Measurements from ENCODE around the gene CEP192. TPM values are rescaled to one million over a fixed set of nuclear protein-coding genes. Genes with fewer than 3 reads are reported as not detected.

The CEP192 gene
- total and polyA plus RNA-seq, 2 donors (not counting 1 experiment from before 2014, with no cell fraction given), result 39.3 to 47.3 TPM

GRCh38 chr18:12990641-12990966 is 558 bp upstream of the CEP192 start:
- Histone ChIP-seq H3K79me2 (ENCODE audit: control insufficient read depth, insufficient read depth, low read length) (peaks cover 44% of the 10 kb centered on the region), H3K27me3 (replicated peaks in 1 of 4; ENCODE audit: control extremely low read depth in 1 of 4, control insufficient read depth in 3 of 4, insufficient read depth in 4 of 4, low read length in 3 of 4) (no peaks in the 10 kb centered on the region), H3K4me1 (ENCODE audit: control insufficient read depth in 2 of 2, insufficient read depth in 2 of 2, low read length in 2 of 2) (peaks cover 19 to 25% of the 10 kb centered on the region in 2 donors), H4K20me1 (ENCODE audit: control insufficient read depth, insufficient read depth, low read length, poor library complexity, severe bottlenecking) (peaks cover 30% of the 10 kb centered on the region), H2AFZ (ENCODE audit: insufficient read depth, low read depth, low read length, poor library complexity, severe bottlenecking) (peak overlapping the region; percentile 97), H3K36me3 (replicated peaks in 1 of 2; ENCODE audit: control extremely low read depth in 1 of 2, control insufficient read depth in 1 of 2, extremely low read depth in 1 of 2, insufficient read depth in 2 of 2, low read length in 1 of 2) (peaks cover 0 to 8% of the 10 kb centered on the region in 2 experiments), H3K27ac (ENCODE audit: low read length in 2 of 2) (peak overlapping the region in 1 of 2 donors; percentile 60), H3K9ac (ENCODE audit: low read length) (peak overlapping the region; percentile 92), H3K4me2 (replicated peaks; ENCODE audit: low read depth, low read length, poor library complexity, severe bottlenecking) (peak overlapping the region; percentile 69), H3K4me3 (ENCODE audit: control extremely low read depth in 1 of 5, extremely low read depth in 1 of 5, insufficient read depth in 1 of 5, low read depth in 2 of 5, low read length in 4 of 5) (peak overlapping the region; percentile 63 to 97 (median 84)), H3K9me3 (ENCODE audit: control extremely low read depth in 1 of 3, control insufficient read depth in 2 of 3, insufficient read depth in 1 of 3, low read length in 2 of 3) (no peaks in the 10 kb centered on the region)
- TF ChIP-seq EZH2 (IDR thresholded peaks at IDR 0.05; ENCODE audit: borderline replicate concordance, insufficient read depth, low read depth, low read length, poor library complexity, severe bottlenecking) (no peak), CTCF (IDR thresholded peaks at IDR 0.05) (no peak)
- H3K27me3 Mint-ChIP-seq, result no peaks in the 10 kb centered on the region
- ChIA-PET POLR2A (interaction anchor here (1.0 to 1.4 kb wide), 3 partner anchors 42 to 579 kb away, joined by 5 to 8 read pairs (median 6); partner anchors contain the start of genes PTPN2 and SEH1L), CTCF (interaction anchor here (0.6 to 1.4 kb wide), 5 partner anchors 9 to 613 kb away, joined by 3 to 5 read pairs (median 4); partner anchors contain the start of genes AFG3L2 and SEH1L)
- H3K9me3 Mint-ChIP-seq (ENCODE audit: insufficient read depth), result no peaks in the 10 kb centered on the region
- intact Hi-C loops (cut with micrococcal nuclease), result loop anchor here (5.0 kb wide), 3 partner anchors 153 to 622 kb away; no protein-coding TSS in a partner anchor
- H3K27ac Mint-ChIP-seq, result peak overlapping the region; percentile 97
- WGBS (ENCODE audit: insufficient coverage), result 7% methylated on average over 11 of the region's 11 CpGs
- ATAC-seq (ENCODE audit: low read depth) (no peak), DNase-seq (no peak)
- peaks cover 36% of the 10 kb centered on the region for H3K4me1 Mint-ChIP-seq
- peak overlapping the region; percentile 99 for H3K4me3 Mint-ChIP-seq

- intact Hi-C loops (cut with micrococcal nuclease), result loop anchor here (1.0 to 5.0 kb wide), 10 partner anchors 43 to 735 kb away; partner anchors contain the start of genes AFG3L2, CEP76, FAM210A and RNMT
- no peak for DNase-seq
- peak overlapping the region; percentile 69 for H3K4me2 ChIP-seq (replicated peaks; ENCODE audit: low read depth, low read length, poor library complexity, severe bottlenecking)
- peak overlapping the region; percentile 92 for H3K9ac ChIP-seq (ENCODE audit: low read length)
- H3K9me3 ChIP-seq (ENCODE audit: control extremely low read depth in 1 of 3, control insufficient read depth in 2 of 3, insufficient read depth in 1 of 3, low read length in 2 of 3), result no peaks in the 10 kb centered on the region
- no peaks in the 10 kb centered on the region for H3K27me3 ChIP-seq (replicated peaks in 1 of 4; ENCODE audit: control extremely low read depth in 1 of 4, control insufficient read depth in 3 of 4, insufficient read depth in 4 of 4, low read length in 3 of 4)
- 0% methylated on average over 2 of the region's 7 CpGs for WGBS (ENCODE audit: insufficient coverage)
- peaks cover 19 to 25% of the 10 kb centered on the region in 2 donors for H3K4me1 ChIP-seq (ENCODE audit: control insufficient read depth in 2 of 2, insufficient read depth in 2 of 2, low read length in 2 of 2)
- ChIA-PET POLR2A (no interaction called here), CTCF (interaction anchor here (0.6 kb wide), 1 partner anchor 165 kb away, joined by 3 read pairs; no protein-coding TSS in a partner anchor)
- TF ChIP-seq CTCF (IDR thresholded peaks at IDR 0.05) (no peak), EZH2 (IDR thresholded peaks at IDR 0.05; ENCODE audit: borderline replicate concordance, insufficient read depth, low read depth, low read length, poor library complexity, severe bottlenecking) (no peak)
- peak overlapping the region; percentile 97 for H2AFZ ChIP-seq (ENCODE audit: insufficient read depth, low read depth, low read length, poor library complexity, severe bottlenecking)
- Mint-ChIP-seq H3K9me3 (ENCODE audit: insufficient read depth) (no peaks in the 10 kb centered on the region), H3K4me1 (peaks cover 36% of the 10 kb centered on the region), H3K27me3 (no peaks in the 10 kb centered on the region), H3K4me3 (peak overlapping the region; percentile 99), H3K27ac (peak overlapping the region; percentile 97)
- H3K27ac ChIP-seq (ENCODE audit: low read length in 2 of 2), result peak overlapping the region; percentile 67 to 88
- H3K4me3 ChIP-seq (ENCODE audit: control extremely low read depth in 1 of 5, extremely low read depth in 1 of 5, insufficient read depth in 1 of 5, low read depth in 2 of 5, low read length in 4 of 5), result peak overlapping the region; percentile 63 to 91 (median 84)
- H4K20me1 ChIP-seq (ENCODE audit: control insufficient read depth, insufficient read depth, low read length, poor library complexity, severe bottlenecking), result peaks cover 42% of the 10 kb centered on the region
- ATAC-seq (ENCODE audit: low read depth), result no peak
- H3K79me2 ChIP-seq (ENCODE audit: control insufficient read depth, insufficient read depth, low read length), result peaks cover 56% of the 10 kb centered on the region
- peaks cover 2 to 6% of the 10 kb centered on the region in 2 experiments for H3K36me3 ChIP-seq (replicated peaks in 1 of 2; ENCODE audit: control extremely low read depth in 1 of 2, control insufficient read depth in 1 of 2, extremely low read depth in 1 of 2, insufficient read depth in 2 of 2, low read length in 1 of 2)
Measured at GRCh38 chr18:12991821-12992179, 638 bp downstream of the CEP192 start.
